Measurements from ENCODE around the gene SMYD3. TPM values are rescaled to one million over a fixed set of nuclear protein-coding genes. Genes with fewer than 3 reads are reported as not detected.

Gene SMYD3
- total and polyA plus RNA-seq, 2 donors (not counting 1 experiment from before 2014, with no cell fraction given), result 69.4 to 83.1 TPM

- Histone ChIP-seq H3K9me3 (ENCODE audit: control insufficient read depth, insufficient read depth, low read depth, low read length) (no peaks in the 10 kb centered on the region), H3K36me3 (ENCODE audit: control insufficient read depth, insufficient read depth, low read length) (no peaks in the 10 kb centered on the region), H3K79me2 (ENCODE audit: control insufficient read depth, insufficient read depth, low read length) (no peaks in the 10 kb centered on the region), H3K27ac (ENCODE audit: insufficient read depth, low read length) (no peak overlapping the region), H3K4me1 (ENCODE audit: control insufficient read depth, extremely low read depth, insufficient read depth, low read length) (peaks cover 4% of the 10 kb centered on the region), H3K27me3 (ENCODE audit: control insufficient read depth, insufficient read depth, low read length) (no peaks in the 10 kb centered on the region), H4K20me1 (ENCODE audit: control insufficient read depth, extremely low read depth, insufficient read depth, low read length) (no peaks in the 10 kb centered on the region), H3K4me3 (replicated peaks in 1 of 4; ENCODE audit: control extremely low read depth in 1 of 4, insufficient read depth in 1 of 4, low read depth in 3 of 4, low read length in 4 of 4) (no peak overlapping the region), H3K9ac (ENCODE audit: insufficient read depth, low read length) (no peak overlapping the region), H2AFZ (ENCODE audit: low read length) (no peak overlapping the region), H3K4me2 (ENCODE audit: extremely low read depth, insufficient read depth, low read length) (no peak overlapping the region)
- no peak for DNase-seq (ENCODE audit: low read depth in 2 of 2)
- TF ChIP-seq EZH2 (IDR thresholded peaks at IDR 0.05; ENCODE audit: low read length, missing control alignments) (no peak), CTCF (conservative IDR thresholded peaks at IDR 0.05 in 1 of 2, IDR thresholded peaks at IDR 0.05 in 1 of 2; ENCODE audit: low read depth in 1 of 2, low read length in 2 of 2) (no peak)
Observed at GRCh38 chr1:245962453-245962852, 544.6 kb downstream of the SMYD3 start.

GRCh38 chr1:245961137-245961540 lies 545.9 kb downstream of the SMYD3 start:
- TF ChIP-seq EZH2 (IDR thresholded peaks at IDR 0.05; ENCODE audit: low read length, missing control alignments), result no peak
- Histone ChIP-seq H3K36me3 (ENCODE audit: control insufficient read depth, insufficient read depth, low read length) (no peaks in the 10 kb centered on the region), H3K4me2 (ENCODE audit: extremely low read depth, insufficient read depth, low read length) (no peak overlapping the region), H2AFZ (ENCODE audit: low read length) (no peak overlapping the region), H3K4me1 (ENCODE audit: control insufficient read depth, extremely low read depth, insufficient read depth, low read length) (peaks cover 4% of the 10 kb centered on the region), H3K4me3 (replicated peaks in 1 of 4; ENCODE audit: control extremely low read depth in 1 of 4, insufficient read depth in 1 of 4, low read depth in 3 of 4, low read length in 4 of 4) (no peak overlapping the region), H3K27ac (ENCODE audit: insufficient read depth, low read length) (no peak overlapping the region), H3K9ac (ENCODE audit: insufficient read depth, low read length) (no peak overlapping the region), H3K9me3 (ENCODE audit: control insufficient read depth, insufficient read depth, low read depth, low read length) (no peaks in the 10 kb centered on the region), H4K20me1 (ENCODE audit: control insufficient read depth, extremely low read depth, insufficient read depth, low read length) (no peaks in the 10 kb centered on the region), H3K27me3 (ENCODE audit: control insufficient read depth, insufficient read depth, low read length) (no peaks in the 10 kb centered on the region), H3K79me2 (ENCODE audit: control insufficient read depth, insufficient read depth, low read length) (no peaks in the 10 kb centered on the region)
- peak in 1 of 2 donors; percentile 53 for DNase-seq (ENCODE audit: low read depth in 2 of 2)

GRCh38 chr1:245960171-245960570 lies 546.9 kb downstream of the SMYD3 start:
- no peak overlapping the region for H3K4me2 ChIP-seq (ENCODE audit: extremely low read depth, insufficient read depth, low read length)
- H3K36me3 ChIP-seq (ENCODE audit: control insufficient read depth, insufficient read depth, low read length), result no peaks in the 10 kb centered on the region

More at GRCh38 chr1:245960171-245960570, 546.9 kb downstream of the SMYD3 start:
- peaks cover 4% of the 10 kb centered on the region for H3K4me1 ChIP-seq (ENCODE audit: control insufficient read depth, extremely low read depth, insufficient read depth, low read length)
- TF ChIP-seq CTCF (conservative IDR thresholded peaks at IDR 0.05 in 1 of 2, IDR thresholded peaks at IDR 0.05 in 1 of 2; ENCODE audit: low read depth in 1 of 2, low read length in 2 of 2), result no peak
- no peak for TF ChIP-seq EZH2 (IDR thresholded peaks at IDR 0.05; ENCODE audit: low read length, missing control alignments)
- no peaks in the 10 kb centered on the region for H3K79me2 ChIP-seq (ENCODE audit: control insufficient read depth, insufficient read depth, low read length)
- H3K9ac ChIP-seq (ENCODE audit: insufficient read depth, low read length), result no peak overlapping the region
- no peak for DNase-seq (ENCODE audit: low read depth in 2 of 2)
- H2AFZ ChIP-seq (ENCODE audit: low read length), result no peak overlapping the region
- H3K4me3 ChIP-seq (replicated peaks in 1 of 4; ENCODE audit: control extremely low read depth in 1 of 4, insufficient read depth in 1 of 4, low read depth in 3 of 4, low read length in 4 of 4), result no peak overlapping the region
- H4K20me1 ChIP-seq (ENCODE audit: control insufficient read depth, extremely low read depth, insufficient read depth, low read length), result no peaks in the 10 kb centered on the region
- no peaks in the 10 kb centered on the region for H3K27me3 ChIP-seq (ENCODE audit: control insufficient read depth, insufficient read depth, low read length)
- H3K27ac ChIP-seq (ENCODE audit: insufficient read depth, low read length), result no peak overlapping the region
- no peaks in the 10 kb centered on the region for H3K9me3 ChIP-seq (ENCODE audit: control insufficient read depth, insufficient read depth, low read depth, low read length)
